Measurements from ENCODE around the gene ACBD6. TPM values are rescaled to one million over a fixed set of nuclear protein-coding genes. Genes with fewer than 3 reads are reported as not detected.
A peak's percentile ranks its signal among the peaks of the same experiment; 100 is the strongest.

Gene ACBD6
- total and polyA plus RNA-seq, 9 donors = 31.0 to 56.0 (median 42.7) TPM

DNA sequence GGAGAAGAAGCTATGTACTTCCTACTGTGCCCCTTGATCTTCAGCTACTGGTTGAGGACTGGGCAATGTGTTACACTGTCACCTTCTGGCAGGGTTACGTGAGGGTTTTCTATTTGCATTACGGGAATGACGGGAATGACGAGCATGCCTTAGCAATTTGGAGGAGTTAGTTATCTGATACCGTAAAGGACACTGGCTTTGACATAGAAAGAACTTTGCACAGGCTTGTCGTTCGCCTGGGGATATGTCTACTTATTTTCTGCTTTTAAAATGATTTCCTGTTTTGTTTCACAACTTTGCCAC is 19.8 kb upstream of the ACBD6 start:
- Histone ChIP-seq H3K27me3 (no peaks in the 10 kb centered on the region), H3K9me3 (no peaks in the 10 kb centered on the region), H3K4me1 (ENCODE audit: insufficient read depth) (no peaks in the 10 kb centered on the region), H3K27ac (no peak overlapping the region), H3K4me3 (no peak overlapping the region), H3K36me3 (no peaks in the 10 kb centered on the region)
- intact Hi-C loops (cut with DNase I) = loop anchor here (10.0 kb wide), 3 partner anchors 633 to 653 kb away; no protein-coding TSS in a partner anchor
- no peak for DNase-seq
- TF ChIP-seq POLR2A (IDR thresholded peaks at IDR 0.05) (no peak), EP300 (IDR thresholded peaks at IDR 0.05) (no peak), CTCF (IDR thresholded peaks at IDR 0.05) (no peak)
- WGBS, 3 donors = 70 to 79% (median 75%) methylated on average over 7 of the region's 7 CpGs

GRCh38 chr1:180521474-180522212 is 19.3 kb upstream of the ACBD6 start:
- no peak for DNase-seq
- no peak overlapping the region for H3K27ac ChIP-seq
- H3K4me3 ChIP-seq = no peak overlapping the region
- H3K4me1 ChIP-seq (ENCODE audit: insufficient read depth) = no peaks in the 10 kb centered on the region
- 62 to 67% (median 64%) methylated on average over 9 of the region's 9 CpGs for WGBS, 3 donors
- no peaks in the 10 kb centered on the region for H3K27me3 ChIP-seq
- intact Hi-C loops (cut with DNase I) = loop anchor here (10.0 kb wide), 3 partner anchors 633 to 653 kb away; no protein-coding TSS in a partner anchor
- TF ChIP-seq CTCF (IDR thresholded peaks at IDR 0.05) (no peak), EP300 (IDR thresholded peaks at IDR 0.05) (no peak), POLR2A (IDR thresholded peaks at IDR 0.05) (no peak)
- no peaks in the 10 kb centered on the region for H3K9me3 ChIP-seq
- H3K36me3 ChIP-seq = no peaks in the 10 kb centered on the region

DNA sequence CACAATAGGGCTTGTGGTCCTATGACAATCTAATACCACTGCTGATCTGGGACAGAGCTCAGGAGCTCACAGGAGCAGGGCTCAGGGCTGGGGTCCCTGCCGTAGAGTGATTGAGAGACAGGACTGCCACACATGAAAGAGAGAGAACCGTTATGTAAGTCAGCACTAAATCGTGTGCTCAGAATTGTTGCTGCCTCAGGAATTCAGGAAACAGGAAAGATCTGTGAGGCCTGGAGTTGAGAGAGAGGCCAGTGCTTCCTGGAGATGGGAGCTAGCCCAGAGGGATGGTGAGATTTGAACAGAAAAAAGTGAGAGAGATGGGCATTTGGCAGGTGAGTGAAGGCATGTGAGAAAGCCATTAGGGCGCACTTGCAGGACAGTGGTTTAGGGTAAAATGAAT is 17.5 kb upstream of the ACBD6 start:
- H3K27me3 ChIP-seq = no peaks in the 10 kb centered on the region
- intact Hi-C loops (cut with DNase I) = loop anchor here (5.0 to 10.0 kb wide), 5 partner anchors 342 to 655 kb away; no protein-coding TSS in a partner anchor
- no peaks in the 10 kb centered on the region for H3K36me3 ChIP-seq
- no peak for DNase-seq
- TF ChIP-seq POLR2A (IDR thresholded peaks at IDR 0.05) (no peak), CTCF (IDR thresholded peaks at IDR 0.05) (no peak), EP300 (IDR thresholded peaks at IDR 0.05) (no peak)
- no peak overlapping the region for H3K27ac ChIP-seq
- no peaks in the 10 kb centered on the region for H3K9me3 ChIP-seq
- H3K4me1 ChIP-seq (ENCODE audit: insufficient read depth) = no peaks in the 10 kb centered on the region
- no peak overlapping the region for H3K4me3 ChIP-seq
- 59 to 63% (median 60%) methylated on average over 4 of the region's 4 CpGs for WGBS, 3 donors

DNA sequence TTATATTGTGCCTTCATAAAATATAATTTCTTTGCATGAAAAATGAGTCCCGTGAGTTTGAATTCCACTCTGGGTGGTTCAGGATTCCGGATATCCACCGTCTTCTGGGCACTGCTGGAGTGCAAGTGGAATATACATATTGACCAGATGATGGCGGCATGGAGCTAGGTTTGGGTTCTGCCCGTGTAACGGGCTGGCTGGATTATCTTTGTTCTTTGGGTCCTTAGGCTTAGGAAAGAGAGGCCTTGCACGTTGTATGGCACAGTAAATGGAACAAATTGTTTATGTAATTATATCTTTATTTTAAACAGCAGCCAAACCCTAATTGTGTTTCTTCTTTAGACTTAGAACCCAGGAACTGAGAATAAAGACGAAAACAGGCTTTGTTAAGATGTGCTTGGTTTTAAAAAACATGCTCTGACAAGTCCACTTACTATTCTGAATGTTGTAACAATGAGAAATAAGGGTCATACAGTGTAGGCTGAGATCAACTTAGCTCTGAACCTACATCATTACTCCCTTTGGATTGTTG is 13.5 kb upstream of the ACBD6 start:
- Histone ChIP-seq H3K27ac (no peak overlapping the region), H3K4me3 (no peak overlapping the region), H3K9me3 (no peaks in the 10 kb centered on the region), H3K36me3 (no peaks in the 10 kb centered on the region), H3K27me3 (no peaks in the 10 kb centered on the region), H3K4me1 (ENCODE audit: insufficient read depth) (no peaks in the 10 kb centered on the region)
- WGBS, 3 donors = 10 to 12% (median 10%) methylated on average over 8 of the region's 8 CpGs
- peak; percentile 64 to 80 (median 73) for TF ChIP-seq CTCF (IDR thresholded peaks at IDR 0.05)
- no peak for TF ChIP-seq POLR2A (IDR thresholded peaks at IDR 0.05)
- peak; percentile 55 to 74 (median 57) for DNase-seq
- intact Hi-C loops (cut with DNase I) = loop anchor here in 2 of 4 donors (5.0 to 10.0 kb wide), 2 partner anchors 346 to 629 kb away; no protein-coding TSS in a partner anchor
